Hepatocyte (in vitro differentiated cells): ENCODE data around the gene CDH26.

Source experiments
- CTCF ChIP-seq: fragments of 200-600 bp; sonication (generic); IDR thresholded peaks from 2 replicates; pipeline ENCODE4 v1.5.1; 2016; ENCODE audit warnings: antibody characterized with exemption, mild to moderate bottlenecking; ENCODE audit not compliant: poor library complexity
- EZH2 ChIP-seq: fragments of 200-600 bp; sonication (generic); IDR thresholded peaks from 2 replicates; pipeline ENCODE4 v1.6.1; 2016; ENCODE audit warnings: antibody characterized with exemption, mild to moderate bottlenecking, borderline replicate concordance
- EZH2phosphoT487 ChIP-seq: fragments of 200-600 bp; sonication (generic); IDR thresholded peaks from one replicate; pipeline ENCODE4 v1.6.1; 2018; ENCODE audit warnings: antibody characterized with exemption, mild to moderate bottlenecking, low read depth, moderate library complexity; ENCODE audit not compliant: unreplicated experiment, severe bottlenecking

GRCh38 chr20:59948212-59948611 lies 10.0 kb upstream of the CDH26 start:
- TF ChIP-seq CTCF (no peak), EZH2phosphoT487 (no peak), EZH2 (no peak)
